Stimulated activated CD4-positive, alpha-beta T cell treated with anti-CD3 and anti-CD28 coated beads, Interleukin-12 subunit alpha, Interleukin-12 subunit beta, amount 100 ng/mL, for 24 hours (primary cell): ENCODE measurements around the gene BCAS1.

ENCODE experiments used
- DNase-seq, 2 experiments: peaks; one replicate each; pipeline ENCODE4 v3.0.0-alpha.2; 2020; ENCODE audit warnings: low read depth in 2 of 2

Gene BCAS1

DNA sequence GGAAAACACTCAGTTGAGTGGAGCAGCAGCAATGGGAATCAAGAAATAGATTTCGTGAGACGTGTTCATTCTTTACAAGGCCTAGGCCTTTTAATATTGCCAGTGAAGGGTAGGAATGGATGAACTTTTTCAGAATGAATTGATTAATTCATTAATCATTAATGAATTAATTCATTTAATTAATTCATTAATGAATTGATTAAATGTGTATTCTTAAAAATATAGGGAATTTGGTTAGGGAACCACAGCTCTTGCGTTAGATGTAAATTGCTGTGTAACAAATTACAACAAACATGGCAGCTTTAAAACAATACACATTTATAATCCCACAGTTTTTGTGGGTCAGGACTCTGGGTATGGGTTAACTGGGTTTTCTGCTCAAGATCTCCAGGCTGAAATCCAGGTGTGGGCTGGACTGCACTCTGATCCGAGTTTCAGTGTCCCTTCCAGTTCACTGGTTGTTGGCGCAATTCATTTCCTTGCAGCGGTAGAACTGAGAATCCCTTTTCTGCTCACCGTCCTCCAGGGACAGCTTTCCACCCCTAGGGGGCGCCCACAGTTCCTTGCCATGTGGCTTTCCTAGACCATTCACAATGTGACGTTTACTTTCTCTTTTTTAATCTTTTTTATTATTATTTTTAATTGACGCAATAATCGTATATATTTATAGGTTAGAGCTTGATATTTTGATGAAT, 32.8 kb upstream of the BCAS1 start:
- DNase-seq = peak; percentile 46 to 83

DNA sequence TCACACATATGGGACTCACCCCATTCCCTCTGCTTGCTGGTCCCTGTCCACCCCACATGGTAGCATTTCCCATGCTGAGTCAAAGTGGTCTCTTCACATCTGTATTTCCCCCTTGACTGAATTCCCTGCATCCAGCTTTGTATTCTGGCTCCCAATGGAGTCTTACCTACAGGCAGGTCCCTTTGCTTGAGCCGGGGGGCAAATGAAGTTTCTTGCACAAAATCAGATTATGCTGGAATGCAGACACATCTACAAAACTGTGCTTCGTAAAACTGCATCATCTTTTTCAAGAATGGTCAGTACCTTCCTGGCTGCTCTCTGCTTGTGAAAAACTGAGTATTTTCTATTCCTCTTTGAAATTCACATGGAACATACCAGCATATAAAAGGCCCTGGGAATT, 32.1 kb upstream of the BCAS1 start:
- no peak for DNase-seq

DNA sequence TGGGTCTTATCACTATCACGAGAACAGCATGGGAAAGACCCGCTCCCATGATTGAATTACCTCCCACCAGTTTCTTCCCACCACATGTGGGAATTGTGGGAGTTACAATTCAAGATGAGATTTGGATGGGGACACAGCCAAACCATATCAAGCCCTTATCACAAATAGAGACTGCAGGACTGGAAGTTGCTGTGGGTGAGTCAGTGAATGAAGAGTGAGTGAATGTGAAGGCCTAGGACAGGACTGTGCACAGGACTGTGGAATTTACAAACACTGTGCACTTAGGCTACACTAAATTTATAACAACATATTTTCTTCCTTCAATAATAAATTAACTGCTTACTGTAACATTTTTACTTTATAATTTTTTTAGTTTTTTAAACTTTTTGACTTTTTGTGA, 30.2 kb upstream of the BCAS1 start:
- no peak for DNase-seq

DNA sequence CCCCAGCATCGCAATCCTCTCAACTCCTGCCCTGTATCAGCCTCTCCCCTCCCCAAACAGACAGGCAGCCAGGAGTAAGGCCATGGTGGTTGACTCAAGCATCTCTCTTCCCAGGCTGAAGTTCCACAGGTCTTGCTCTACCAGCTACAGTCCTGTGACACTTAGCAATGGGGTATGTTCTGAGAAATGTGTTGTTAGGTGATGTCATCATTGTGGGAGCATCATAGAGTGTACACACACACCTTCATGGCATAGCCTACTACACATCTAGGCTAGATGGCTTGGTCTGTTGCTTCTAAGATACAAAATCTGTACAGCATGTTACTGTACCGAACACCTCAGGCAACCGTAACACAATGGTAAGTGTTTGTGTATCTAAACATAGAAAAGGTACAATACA, 29.5 kb upstream of the BCAS1 start:
- no peak for DNase-seq

DNA sequence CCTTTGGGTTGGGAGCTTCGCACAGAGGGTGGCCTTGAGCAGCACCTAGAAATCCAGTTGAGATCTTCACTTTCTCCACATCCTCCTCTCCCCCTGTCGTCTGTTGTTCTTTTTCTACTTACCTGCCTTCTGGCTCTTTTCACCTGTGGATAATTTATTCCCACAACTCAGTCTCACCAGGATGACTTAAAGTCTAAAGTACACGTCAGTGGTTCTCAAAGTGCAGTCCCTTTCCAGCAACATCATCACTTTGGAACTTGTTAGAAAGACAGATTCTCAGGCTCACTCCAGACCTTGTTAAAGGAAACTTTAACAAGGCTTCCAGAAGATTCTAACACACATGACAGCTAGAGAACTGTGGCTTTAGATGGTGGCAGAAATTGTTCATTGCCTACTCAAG, 27.7 kb upstream of the BCAS1 start:
- DNase-seq = no peak

DNA sequence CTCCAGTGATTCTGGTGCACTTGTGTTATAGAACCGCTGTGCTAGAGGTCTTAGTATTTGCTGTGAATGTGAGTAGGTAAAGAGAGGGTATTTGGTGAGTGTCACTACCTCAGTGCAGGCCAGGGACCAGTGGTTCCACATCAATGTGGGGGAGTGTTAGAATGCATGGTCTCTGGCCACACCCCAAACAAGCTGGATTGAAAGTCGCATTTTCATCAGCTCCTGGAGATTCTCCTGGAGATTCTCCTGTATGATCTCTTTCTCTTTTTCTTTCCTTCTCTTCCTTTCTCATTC, 26.8 kb upstream of the BCAS1 start:
- no peak for DNase-seq

DNA sequence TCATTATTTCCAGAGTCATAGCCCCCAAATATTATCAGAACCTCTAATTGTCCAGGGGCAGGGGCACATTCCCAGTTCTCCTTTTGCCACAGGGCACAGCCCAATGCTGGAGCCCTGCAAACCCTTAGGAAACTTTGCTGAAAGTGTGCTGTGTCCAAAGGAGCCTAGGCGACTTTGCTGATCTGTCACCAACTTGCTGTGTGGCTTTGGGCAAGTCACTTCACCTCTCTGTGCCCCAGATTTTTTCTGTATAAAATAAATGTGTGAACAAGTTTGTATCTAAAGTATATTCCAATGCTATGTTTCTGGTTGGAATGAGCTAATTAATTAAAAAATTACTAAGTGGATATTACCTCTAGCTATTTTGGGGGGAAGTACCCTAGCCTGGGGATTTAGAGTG, 25.4 kb upstream of the BCAS1 start:
- no peak for DNase-seq

DNA sequence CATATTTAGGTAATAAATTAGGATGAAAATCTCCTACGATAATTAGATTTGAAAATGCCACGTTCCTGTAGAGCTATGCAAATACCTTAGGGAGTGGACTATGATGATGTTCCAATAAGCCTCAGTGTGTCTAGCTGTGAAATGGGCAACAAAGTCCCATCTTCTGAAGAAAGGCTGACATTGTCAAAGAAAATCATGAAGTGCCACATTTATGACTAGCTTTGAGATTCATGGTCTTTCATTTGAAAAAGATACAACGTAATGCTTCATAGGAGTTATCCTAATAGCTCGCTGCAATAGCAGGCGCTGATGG, 23.8 kb upstream of the BCAS1 start:
- DNase-seq = no peak

DNA sequence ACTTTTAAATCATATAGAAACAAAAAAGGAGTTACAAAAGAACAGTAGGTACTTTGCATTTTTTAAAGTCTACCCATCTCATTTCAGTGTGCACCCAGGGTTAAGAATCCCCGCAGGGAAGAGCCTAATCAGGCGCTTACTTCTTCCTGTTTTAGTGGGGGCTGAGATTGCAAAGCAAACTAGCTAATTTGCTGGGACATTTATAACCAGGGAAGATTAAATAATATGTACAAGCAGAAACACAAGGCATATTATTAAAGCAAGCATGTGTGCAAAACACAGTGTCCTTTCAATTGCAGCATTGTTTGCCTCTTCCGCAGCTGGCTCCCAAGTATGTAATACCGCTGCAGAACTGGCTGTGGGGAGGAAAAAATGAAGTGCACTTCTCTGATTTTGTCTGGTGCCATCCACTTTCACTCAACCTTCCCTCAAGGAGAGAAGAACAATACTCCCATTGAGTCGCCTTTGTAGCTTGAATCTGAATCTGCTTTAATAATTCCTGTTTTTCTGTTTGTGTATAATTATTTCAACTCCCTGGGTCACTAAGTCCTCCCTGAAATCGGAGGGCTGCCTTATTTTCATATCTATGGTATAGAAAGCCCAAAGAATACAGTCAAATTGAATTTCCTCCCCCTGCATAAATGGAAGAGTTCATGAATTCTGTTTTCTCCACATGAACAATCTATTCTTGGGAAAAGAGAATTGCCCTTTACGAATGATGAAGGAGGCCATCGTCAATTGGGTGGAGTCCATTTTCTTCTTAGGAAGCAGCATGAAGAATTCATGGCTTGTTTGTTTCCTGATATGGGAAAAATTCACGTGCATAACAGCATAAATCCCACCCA, 23.3 kb upstream of the BCAS1 start:
- no peak for DNase-seq

DNA sequence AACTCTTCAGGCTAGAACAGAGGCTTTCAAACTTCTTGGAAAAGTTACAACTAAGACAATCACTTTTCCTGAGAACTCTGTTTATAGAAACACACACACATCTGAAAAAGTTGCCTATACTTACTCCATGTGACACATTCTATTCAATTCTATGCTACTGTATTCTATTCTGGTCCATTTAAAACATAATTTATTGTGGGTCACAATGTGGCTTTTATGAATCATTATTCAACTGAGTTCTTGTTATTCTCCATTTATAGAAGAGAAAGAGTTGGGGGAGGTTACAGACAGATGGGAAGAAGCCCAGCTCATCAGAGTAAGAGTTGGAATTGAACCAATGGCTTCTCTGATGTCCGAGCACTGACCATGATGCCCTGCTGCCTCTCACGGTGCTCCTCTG, 21.6 kb upstream of the BCAS1 start:
- no peak for DNase-seq

DNA sequence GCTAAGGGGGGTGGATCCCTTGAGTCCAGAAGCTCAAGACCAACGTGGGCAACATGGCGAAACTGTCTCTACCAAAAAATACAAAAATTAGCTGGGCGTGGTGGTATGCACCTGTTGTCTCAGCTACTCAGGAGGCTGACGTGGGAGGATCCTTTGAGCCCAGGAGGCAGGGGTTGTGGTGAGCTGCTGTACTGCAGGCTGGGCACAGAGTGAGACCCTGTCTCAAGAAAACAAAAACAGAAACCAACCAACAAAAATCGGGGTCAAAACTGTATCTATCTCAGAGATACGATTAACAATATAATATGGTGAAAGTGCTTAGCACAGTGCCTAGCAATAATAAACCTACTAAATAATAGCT, 20.7 kb upstream of the BCAS1 start:
- no peak for DNase-seq

DNA sequence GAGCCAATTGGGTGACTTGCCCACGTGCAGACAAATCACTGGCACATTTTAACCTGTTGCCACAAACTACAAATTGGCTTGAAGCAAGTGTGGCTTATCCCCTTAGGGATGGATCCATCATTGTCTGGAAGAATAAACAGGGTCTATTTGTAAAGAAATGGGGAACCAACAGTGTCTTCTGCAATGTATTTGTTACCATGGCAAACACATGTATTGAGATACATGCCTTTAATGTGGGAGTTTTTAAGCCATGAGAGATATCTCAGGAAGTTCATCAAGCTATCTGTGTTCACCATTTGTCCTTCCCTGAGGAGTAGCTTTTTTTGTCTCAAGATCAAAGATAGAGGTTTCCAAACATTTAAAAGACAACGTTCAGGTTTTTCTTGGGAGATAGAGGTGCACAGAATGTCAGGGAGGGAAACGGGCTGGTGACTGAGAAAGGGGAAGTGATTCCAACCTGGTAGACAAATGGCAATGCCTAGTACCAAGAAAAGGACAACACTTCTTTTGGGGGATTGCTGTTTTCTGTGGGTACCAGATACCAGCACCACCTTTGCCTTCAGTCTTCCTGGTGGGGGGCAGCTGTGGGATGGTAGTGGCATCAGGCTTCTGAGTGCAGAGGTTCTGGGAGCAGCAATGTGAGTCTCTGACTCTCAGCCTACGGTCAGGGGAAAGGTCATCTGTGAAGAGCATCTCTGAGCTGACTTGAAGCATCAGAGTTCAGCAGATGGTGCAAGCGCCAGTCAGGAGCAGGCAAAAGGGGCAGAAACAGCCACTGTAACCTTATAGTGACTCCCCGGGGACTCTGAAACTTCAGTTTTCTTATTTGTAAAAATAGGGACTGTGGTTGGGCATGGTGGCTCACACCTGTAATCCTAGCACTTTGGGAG, 20.1 kb upstream of the BCAS1 start:
- no peak for DNase-seq

DNA sequence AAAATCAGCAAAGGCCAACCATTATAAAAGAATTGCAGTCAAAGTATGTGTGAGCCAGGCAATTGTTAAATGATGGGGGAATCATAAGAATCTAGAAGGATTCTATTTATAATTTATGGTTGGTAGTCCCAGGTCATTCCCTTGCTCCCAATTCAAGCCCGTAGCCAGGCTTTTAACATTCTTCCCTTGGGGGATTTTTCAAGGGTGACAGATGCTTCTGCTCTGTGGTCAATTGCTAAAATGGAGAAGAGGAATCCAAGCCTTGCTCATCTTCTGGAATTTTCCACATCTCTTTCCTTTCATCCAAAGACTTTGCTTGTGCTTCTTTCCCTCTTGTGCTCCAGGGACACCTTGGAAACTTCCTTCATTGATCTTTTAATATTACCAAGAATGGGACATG, 18.0 kb upstream of the BCAS1 start:
- no peak for DNase-seq

DNA sequence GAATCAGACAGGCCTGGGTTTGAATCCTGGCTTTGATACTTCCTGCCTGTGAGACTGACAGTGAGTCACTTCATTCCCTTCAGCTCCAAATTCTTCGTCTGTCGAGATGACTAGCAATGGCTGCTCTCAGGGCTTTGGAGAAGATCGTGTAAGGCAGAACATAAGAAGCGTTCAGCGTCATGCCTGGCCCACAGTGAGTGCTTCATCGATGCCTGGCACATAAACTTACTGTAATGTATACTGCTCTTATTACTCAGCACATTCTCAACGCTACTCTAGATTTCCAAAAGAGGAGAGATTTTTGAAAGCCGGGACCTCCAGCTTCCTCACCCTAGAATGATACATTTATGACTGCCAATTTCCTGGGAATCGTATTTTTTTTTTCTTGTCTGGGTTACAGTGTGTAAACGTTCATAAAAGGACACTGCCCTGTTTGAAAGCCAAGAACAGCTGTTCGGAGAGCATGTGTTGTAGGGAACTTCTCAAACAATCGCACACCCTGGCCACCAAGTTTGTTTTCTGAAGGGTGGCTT, 16.2 kb upstream of the BCAS1 start:
- no peak for DNase-seq

DNA sequence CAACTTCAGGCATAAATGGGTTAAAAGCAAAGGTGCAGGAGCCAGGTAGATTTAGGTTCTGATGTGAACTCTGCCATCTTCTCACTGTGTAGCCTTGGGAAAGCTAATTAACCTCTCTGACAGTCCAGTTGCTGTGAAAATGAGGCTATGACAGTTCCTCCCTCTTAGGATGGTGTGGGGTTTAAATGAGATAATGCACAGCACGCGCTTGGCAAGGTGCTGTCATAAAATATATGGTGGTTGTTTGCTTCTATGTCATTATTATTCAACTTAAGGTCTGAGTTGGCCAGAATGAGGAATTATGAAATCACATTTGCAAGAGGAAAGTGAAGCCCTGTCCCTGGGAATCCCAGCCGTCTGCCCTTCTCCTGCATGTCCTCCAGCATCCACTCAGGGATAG, 15.5 kb upstream of the BCAS1 start:
- no peak for DNase-seq

DNA sequence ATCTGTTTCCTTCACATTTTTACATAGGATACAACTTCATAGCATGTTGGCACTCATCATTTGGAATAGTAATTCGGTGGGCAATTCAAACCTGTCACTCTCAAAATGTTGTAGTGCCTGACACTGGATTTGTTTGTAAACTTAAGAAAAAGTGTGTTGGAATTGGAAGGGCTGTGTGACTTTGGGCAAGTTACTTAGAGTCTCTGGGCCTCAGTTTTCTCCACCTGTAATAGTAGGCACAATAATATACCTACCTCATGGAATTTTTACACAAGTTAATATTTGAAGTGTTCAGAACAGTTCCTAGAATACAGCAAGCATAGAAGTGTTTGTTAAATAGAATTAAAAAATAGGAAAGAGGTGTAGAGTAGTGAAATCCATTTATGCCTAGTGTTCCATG, 15.0 kb upstream of the BCAS1 start:
- DNase-seq = no peak

DNA sequence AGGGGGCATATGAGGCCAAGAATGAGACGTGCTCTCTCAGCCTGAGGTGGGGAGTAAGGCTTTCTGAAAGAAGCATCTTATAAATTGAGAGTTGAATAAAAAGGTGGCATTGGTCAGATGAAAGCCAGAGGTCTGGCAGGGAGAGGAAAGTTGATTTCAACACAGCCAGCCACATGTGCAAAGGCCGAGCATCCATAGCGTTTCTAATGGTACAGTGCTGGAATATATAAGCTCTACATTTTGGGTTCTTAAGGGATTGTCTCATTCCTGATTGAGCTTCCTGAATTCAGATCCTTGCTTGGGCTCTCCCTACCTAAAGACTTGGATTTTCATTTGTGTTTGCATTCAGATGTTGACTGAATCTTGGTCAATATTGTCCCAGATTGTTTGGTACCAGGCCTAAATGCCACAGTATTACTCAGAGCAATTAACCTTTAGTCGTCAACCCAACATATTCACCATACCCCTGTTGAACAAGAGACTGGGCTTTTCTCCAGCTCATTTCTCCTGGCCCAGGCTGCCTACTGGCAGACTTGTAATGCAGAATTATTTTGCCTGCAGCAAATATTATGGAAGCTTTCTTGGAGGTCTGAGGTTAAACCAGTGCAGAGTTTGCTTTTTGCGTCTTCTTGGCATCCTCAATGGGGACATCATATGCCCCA, 14.5 kb upstream of the BCAS1 start:
- no peak for DNase-seq

DNA sequence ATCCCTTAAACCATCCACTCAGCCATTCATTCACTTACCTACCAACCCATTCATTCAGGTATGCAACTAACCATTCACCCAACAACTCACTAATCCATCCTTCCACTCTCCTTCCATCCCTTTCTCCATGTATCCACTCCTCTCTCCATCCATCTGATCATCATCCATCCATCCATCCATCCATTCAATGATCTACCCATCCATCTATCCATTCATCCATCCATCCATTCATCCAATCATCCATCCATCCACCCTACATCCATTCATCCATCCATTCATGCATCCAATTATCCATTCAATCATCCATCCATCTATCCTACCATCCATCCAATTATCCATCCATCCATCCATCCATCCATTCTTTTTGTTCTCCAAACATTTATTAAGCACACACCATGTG, 13.8 kb upstream of the BCAS1 start:
- DNase-seq = no peak

DNA sequence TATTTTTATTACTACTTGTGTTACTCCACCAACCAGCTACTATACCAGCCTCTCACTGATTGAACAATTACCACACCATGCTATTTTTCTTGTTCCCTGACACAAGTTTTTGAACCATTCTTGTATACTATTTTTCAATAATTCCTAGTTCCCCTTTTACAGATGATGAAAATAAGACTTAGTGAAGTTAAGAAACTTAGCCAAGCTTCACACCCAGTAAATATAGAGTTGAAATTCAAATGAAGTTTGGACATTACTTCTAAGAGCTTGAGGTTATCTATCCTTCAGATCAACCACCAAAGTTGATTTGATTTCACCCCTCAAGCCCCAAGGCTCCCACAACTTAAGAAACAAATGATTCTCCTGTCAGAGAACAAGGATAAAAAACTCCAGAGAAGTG, 13.1 kb upstream of the BCAS1 start:
- no peak for DNase-seq

DNA sequence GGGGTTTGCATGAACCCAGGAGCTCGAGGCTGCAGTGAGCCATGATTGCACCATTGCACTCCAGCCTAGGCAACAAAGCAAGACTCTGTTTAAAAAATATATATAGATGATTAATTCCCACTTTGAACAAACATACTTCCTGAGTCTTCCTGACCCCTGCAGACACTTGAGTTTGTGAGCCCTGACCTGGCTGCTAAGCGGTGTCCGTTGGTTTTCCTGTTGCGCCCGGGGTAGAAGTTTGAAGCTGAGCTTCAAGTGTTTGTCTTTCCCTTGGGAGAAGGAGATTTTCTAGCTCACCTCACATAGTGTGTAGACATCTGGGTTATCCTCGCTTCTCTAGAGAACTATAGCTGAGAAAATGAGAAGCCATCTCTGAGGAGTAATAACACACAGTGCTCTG, 11.7 kb upstream of the BCAS1 start:
- no peak for DNase-seq

DNA sequence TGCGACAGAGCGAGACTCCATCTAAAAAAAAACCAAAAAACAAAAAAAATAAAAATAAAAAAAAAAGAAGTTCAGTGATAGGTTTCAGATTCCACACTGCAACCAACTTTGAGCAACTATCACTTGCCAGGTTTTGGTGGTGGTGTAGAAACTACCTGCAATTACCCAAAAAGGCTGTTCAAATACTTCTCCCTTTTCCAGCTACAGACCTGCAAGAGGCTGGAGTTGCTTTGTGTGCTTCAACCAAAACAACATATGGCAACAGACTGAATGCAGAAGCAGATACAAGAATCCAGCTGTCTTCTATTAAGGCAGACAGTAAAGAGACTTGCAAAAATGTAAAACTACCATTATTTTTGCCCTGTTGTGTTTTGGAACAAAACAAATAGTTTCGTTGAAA, 9.3 kb upstream of the BCAS1 start:
- DNase-seq = no peak

DNA sequence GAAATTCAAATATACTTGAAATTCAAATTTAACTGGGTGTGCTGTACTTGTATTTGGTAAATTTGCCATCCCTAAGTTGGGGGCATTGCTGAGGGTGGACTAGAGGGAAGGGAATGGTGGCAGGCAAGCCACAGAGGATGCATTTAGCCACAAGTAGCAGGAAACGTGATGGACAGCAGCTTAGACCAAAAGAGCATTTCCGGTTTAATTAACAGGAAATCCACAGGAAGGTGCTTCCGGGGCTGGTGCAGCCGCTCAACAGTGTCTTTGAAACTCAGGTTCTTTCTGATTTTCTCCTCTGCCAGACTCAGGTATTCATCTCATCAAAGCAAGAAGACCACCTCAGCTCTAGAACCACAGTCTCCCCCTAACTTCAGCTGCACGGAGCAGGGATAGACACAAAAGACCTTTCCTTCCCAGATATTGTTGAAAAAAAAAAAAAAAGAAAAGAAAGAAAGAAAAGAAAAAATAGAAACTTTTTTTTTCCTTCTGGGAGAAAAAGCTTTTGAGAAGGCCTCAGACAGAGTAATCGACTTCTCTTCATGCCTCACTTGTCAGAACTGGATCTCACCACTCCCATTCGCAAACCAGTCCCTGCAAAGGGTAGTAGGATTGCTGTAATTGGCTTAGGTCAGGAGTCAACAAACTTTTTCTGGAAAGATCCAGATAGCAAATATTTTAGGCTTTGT, 8.0 kb upstream of the BCAS1 start:
- peak in 1 of 2 experiments; percentile 6 for DNase-seq
